Sigmoid colon (tissue), 4 donors: ENCODE data around the gene RTL10.

Source experiments
- EP300 ChIP-seq, 4 donors: sonication (generic); formaldehyde crosslinking; IDR thresholded peaks; one replicate each; pipeline ENCODE4 v1.6.1; 2017; ENCODE audit warnings: antibody characterized with exemption in 4 of 4
- POLR2A ChIP-seq, 2 donors: fragments of 450-650 bp; IDR thresholded peaks; one replicate each; pipeline ENCODE4 v1.6.1; 2016; ENCODE audit warnings: antibody characterized with exemption in 2 of 2, mild to moderate bottlenecking in 2 of 2, moderate library complexity in 2 of 2
- POLR2AphosphoS5 ChIP-seq, 4 donors: sonication (generic); formaldehyde crosslinking; IDR thresholded peaks; one replicate each; pipeline ENCODE4 v1.6.1; 2017; ENCODE audit warnings: antibody characterized with exemption in 4 of 4
- TF ChIP-seq, protein P1 (sequence below), 4 experiments: fragments of 450-650 bp in 3 of 4; fragments of 200-600 bp in 1 of 4; IDR thresholded peaks; one replicate each; pipeline ENCODE4 v1.5.1; 2016 to 2019; ENCODE audit warnings: antibody characterized with exemption in 4 of 4, mild to moderate bottlenecking in 3 of 4, moderate library complexity in 2 of 4

DNA sequence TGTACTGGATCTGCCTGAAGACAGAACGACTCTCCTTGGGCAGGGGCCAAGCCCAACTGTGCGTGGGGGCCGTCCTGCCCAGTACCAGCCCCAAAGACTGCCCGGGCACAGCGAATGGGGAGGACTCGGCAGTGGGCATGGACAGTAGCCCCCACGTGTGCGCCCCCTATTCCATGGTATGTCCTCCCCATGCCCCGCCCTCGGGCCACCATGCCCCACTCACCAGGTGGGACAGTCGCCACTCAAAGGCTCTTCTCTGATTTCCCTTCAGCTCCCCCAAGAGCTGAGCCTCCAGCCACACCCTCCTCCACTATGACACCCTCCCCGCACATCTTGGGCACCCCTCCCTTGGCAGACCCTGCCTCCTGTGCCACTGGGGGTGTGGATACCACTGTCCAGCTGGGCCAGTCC is 43.5 kb downstream of the RTL10 start:
- TF ChIP-seq, protein P1, sequence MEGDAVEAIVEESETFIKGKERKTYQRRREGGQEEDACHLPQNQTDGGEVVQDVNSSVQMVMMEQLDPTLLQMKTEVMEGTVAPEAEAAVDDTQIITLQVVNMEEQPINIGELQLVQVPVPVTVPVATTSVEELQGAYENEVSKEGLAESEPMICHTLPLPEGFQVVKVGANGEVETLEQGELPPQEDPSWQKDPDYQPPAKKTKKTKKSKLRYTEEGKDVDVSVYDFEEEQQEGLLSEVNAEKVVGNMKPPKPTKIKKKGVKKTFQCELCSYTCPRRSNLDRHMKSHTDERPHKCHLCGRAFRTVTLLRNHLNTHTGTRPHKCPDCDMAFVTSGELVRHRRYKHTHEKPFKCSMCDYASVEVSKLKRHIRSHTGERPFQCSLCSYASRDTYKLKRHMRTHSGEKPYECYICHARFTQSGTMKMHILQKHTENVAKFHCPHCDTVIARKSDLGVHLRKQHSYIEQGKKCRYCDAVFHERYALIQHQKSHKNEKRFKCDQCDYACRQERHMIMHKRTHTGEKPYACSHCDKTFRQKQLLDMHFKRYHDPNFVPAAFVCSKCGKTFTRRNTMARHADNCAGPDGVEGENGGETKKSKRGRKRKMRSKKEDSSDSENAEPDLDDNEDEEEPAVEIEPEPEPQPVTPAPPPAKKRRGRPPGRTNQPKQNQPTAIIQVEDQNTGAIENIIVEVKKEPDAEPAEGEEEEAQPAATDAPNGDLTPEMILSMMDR (IDR thresholded peaks at IDR 0.05) = no peak
- TF ChIP-seq EP300 (IDR thresholded peaks at IDR 0.05) (no peak), POLR2A (IDR thresholded peaks at IDR 0.05) (no peak), POLR2AphosphoS5 (IDR thresholded peaks at IDR 0.05) (no peak)
